Stimulated activated CD4-positive, alpha-beta T cell treated with anti-CD3 and anti-CD28 coated beads, Interleukin-15, amount 100 ng/mL, for 48 hours (primary cell): ENCODE results near the gene EIF4H.
"Not testable (repeated sequence)": the region's sequence is repeated elsewhere in the genome, so short reads cannot be mapped to it uniquely, and the experiment has no call there.

Source experiments
- DNase-seq, 2 donors: peaks; one replicate each; pipeline ENCODE4 v3.0.0-alpha.2; 2020; ENCODE audit warnings: low read depth in 2 of 2

The EIF4H gene

DNA sequence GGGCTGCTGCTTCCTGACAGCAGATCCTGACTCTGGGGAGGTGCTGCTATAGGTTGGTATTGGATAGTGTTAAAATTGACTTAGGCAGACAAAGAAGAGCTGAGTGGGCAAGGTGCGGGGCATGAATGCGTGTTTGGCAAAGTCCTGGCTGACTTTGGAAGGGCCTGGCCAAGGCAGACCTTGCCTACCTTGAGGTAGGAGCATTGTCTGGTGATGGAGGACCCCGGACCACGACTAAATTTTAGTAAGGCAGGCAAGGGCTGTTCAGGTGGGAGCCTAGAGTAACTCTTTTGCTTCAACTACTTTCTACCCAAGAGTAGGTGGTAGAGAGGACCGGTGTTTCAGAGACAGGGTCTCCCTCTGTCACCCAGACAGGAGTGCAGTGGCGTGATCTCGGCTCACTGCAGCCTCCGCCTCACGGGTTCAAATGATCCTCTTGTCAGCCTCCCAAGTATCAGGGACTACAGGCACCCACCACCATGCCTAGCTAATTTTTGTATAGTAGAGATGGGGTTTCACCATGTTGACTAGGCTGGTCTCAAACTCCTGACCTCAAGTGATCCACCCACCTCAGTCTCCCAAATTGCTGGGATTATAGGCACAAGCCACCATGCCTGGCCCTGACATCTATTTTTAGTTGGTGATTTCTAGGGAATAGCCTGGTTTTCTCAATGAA lies 23.4 kb downstream of the EIF4H start:
- no peak for DNase-seq

DNA sequence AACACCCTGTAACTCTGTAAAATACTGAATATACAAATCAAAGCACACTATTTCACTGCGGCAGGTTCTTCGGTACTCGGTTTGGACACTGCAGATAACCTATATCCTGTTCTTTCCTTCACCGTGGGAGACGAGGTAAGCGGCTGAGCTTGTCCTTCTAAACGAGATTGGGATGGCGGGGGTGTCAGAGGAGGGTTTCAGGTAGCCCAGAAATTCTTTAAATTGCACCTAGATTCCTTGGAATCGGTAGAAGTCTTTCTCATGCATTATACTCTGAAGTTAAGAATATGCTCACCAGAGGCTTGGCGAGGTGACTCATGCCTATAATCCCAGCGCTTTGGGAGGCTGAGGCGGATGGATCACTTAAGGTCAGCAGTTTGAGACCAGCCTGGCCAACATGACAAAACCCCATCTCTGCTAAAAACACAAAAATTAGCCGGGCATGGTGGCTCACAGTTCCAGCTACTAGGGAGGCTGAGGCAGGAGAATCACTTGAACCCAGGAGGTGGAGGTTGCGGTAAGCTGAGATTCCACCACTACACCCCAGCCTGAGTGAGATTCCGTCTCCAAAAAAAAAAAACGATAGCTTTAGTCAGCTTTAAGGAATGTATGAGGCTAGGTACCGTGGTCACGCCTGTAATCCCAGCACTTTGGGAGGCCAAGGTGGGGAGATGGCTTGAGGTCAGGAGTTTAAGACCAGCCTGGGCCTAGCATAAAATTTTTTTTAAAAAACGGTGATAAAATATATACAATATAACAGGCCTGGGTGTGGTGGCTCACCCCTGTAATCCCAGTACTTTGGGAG lies 25.6 kb downstream of the EIF4H start:
- DNase-seq: no peak

DNA sequence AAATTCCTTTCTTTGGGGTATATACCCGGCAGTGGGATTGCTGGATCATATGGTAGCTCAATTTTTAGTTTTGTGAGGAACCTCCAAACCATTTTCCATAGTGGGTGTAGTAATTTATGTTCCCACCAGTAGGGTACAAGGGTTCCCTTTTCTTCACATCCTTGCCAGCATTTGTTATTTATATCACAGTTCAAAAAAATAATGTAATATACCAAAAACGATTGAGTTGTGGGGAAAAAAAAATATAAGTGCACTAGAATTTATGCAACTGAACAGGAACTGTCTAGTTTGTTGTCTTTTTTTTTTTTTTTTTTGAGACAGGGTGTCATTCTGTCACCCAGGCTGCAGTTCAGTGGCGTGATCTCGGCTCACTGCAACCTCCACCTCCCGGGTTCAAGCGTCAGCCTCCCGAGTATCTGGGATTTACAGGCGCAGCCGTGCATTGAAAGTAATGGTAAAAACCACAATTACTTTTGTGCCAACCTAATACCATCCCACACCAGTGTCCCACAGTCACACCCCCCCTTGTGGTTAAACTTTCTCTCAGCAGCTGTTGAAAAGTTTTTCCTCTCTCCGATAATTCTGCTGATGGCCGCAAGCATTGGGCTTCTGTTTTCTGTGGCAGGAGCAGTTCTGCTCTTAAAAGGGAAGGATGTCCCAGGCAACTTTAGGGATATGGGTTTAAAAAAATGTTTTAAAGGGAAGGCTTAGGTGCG lies 28.8 kb downstream of the EIF4H start:
- DNase-seq: no peak

- DNase-seq: no peak
Observed at GRCh38 chr7:74203956-74204618, 29.9 kb downstream of the EIF4H start.

DNA sequence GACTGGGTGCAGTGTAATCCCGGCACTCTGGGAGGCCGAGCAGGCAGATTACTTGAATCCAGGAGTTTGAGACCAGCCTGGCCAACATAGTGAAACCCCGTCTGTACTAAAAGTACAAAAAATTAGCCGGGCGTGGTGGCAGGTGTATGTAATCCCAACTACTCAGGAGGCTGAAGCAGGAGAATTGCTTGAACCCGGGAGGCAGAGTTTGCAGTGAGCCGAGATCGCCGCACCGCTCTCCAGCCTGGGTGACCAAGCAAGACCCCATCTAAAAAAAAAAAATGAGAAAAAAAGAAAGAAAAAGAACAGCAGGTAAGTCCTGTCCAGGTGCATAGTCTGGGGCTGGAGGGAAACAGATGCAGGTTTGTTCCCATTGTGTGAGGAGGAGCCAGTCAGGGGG lies 31.9 kb downstream of the EIF4H start:
- not testable (repeated sequence) for DNase-seq

DNA sequence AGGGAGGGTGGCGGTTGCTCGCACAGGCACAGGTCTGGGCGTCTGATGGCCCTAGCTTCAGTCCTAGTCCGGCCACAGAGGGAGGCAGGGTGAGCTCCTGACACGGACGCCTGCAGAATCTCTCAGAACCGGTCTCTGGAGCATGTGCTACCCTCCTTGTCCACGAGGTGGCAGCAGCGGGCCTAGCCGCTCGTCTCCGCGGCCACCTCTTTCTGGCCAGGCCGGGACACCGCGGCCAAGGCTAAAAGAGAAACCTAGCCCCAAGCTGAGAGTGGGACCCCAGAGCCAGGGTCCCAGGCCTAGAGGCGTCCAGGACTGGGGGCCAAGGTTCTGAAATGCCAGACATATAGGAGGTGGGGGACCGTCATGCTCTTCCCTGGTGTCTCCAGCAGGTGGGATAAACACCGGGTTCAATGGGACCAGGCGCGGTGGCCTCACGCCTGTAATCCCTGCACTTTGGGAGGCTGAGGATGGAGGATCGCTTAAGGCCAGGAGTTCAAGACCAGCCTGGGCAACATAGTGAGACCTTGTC lies 32.5 kb downstream of the EIF4H start:
- DNase-seq: peak; percentile 52 to 73

- DNase-seq: no peak
Observed at GRCh38 chr7:74207586-74207985, 33.4 kb downstream of the EIF4H start.

- not testable (repeated sequence) for DNase-seq
Observed at GRCh38 chr7:74208241-74208640, 34.1 kb downstream of the EIF4H start.

DNA sequence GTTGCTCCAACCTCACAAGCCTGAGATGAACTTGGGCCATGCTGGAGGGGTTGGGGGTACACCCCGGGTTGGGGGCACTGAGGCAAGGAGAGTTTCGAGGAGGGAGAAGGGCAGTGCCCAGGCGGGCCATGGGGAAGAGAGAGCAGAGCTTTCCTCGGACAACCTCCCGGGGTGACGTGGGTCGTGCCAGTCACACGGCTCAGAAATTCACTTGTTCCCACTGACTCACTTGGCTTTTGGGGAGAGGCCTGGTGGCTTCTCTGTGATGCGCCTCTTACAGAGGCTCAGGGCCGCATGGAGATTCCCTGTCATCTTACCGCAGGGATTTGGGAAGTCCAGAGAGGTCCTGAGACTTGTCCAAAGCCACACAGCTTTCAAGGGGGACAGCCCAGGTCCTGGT lies 38.5 kb downstream of the EIF4H start:
- DNase-seq: no peak

GRCh38 chr7:74214816-74215630 lies 40.9 kb downstream of the EIF4H start:
- DNase-seq: no peak

DNA sequence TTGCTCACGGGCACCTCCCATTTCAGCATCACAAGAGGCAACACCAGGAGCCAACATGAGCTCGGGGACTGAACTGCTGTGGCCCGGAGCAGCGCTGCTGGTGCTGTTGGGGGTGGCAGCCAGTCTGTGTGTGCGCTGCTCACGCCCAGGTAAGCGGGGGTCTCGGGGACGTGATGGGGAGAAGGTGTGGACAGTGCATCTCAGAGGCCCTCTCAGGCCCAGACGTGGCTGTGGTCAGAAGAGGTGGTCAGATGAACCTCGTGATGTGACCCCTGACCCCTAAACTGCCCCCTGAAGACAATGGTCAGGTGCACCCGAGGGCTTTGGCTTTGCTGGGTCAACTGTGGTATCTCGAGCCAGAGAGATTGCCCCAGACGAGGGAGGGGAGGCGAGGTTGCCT lies 41.8 kb downstream of the EIF4H start:
- no peak for DNase-seq

GRCh38 chr7:74216361-74216761 lies 42.2 kb downstream of the EIF4H start:
- DNase-seq: no peak

GRCh38 chr7:74217455-74218342 lies 43.5 kb downstream of the EIF4H start:
- no peak for DNase-seq

DNA sequence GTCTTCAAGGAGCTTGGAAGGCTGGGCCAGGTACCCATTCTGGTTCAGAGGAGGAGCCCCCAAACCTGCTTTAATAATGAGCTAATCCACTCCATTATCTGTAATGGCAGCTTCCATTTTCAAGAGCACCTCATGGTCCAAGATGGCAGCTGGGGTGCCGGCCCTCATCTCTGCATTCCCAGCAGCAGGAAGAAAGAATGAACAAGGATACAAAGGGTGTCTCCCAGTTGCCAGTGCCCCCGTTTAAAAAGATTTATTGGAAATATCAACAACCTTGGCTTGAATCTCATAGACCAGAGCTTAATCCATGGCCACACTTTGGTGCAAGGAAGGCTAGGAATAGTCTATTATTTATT lies 44.2 kb downstream of the EIF4H start:
- DNase-seq: no peak

DNA sequence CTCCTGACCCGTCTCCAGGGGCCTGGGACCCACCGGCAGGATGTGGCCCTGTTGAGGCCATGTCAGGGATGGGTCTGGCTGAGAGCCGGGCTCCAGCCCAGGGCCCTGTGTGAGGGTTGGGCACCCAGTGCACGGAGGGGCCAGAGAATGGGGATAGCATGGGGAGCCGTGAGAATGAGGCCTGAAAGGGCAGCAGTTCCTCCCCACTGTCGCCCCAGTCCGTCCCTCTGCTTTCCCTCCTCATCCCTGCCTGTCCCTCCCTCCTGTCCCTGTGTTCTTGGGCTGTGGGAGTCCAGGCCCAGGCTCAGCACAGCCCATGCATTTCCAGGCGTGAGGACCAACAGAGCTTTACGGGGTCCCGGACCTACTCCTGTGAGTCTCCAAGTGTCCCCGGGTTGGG lies 45.3 kb downstream of the EIF4H start:
- no peak for DNase-seq

DNA sequence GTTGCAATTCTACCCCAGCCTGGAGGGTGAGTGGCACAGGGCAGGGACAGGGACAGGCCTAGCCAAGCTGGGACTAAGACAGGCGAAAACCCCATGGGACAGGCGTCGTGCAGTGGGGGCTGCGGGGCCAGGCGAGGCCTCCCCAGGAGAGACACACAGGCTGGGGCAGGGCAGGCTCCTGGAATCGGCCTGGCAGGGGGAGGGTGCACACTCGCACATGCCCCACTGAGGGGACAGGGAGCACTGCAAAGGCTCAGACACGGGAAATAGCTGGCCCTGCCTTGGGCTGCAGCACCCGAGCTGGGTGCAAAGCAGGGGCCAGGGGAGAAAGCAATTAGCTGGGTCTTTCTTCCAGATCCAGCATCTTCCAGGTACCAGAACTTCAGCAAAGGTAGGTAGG lies 46.1 kb downstream of the EIF4H start:
- no peak for DNase-seq

- no peak for DNase-seq
Observed at GRCh38 chr7:74221713-74222112, 47.6 kb downstream of the EIF4H start.

- DNase-seq: no peak
Observed at GRCh38 chr7:74222851-74223710, 48.9 kb downstream of the EIF4H start.
